HCT116 (cell line): ENCODE measurements around the gene TMEM185B. TPM values are rescaled to one million over a fixed set of nuclear protein-coding genes. Genes with fewer than 3 reads are reported as not detected.

Source experiments
- ATAC-seq: fragments of 200-7000 bp; cut with Tn5 transposase; 2 replicates; pipeline ENCODE4 v1.9.1; 2020; ENCODE audit warnings: mild to moderate bottlenecking, moderate library complexity
- BruUV-seq: library from RNA; stranded (reverse); fragments of 400-500 nt; replicated peaks from 2 replicates; lab custom pipeline; 2021; lab: Mats Ljungman, UMichigan
- CTCF ChIA-PET: fragments of 300-600 bp; sonication (Branson Sonifier 250); formaldehyde crosslinking; loops from one replicate; lab custom pipeline; 2021; ENCODE audit warnings: antibody characterized with exemption; lab: Charles Lee
- POLR2A ChIA-PET: fragments of 300-600, 350-600 bp; sonication (Branson Sonifier 250); formaldehyde crosslinking; loops from one replicate; lab custom pipeline; 2021; ENCODE audit warnings: antibody characterized with exemption; lab: Charles Lee
- RAD21 ChIA-PET, 2 experiments: fragments of 300-600 bp; sonication (Branson Sonifier 250); formaldehyde crosslinking; loops; one replicate each; lab custom pipeline; 2023; ENCODE audit warnings: low total read pairs in 2 of 2; ENCODE audit not compliant: uncharacterized antibody in 2 of 2, unreplicated experiment in 2 of 2, low non-redundant PET in 1 of 2; lab: Charles Lee
- DNase-seq: peaks from one replicate; pipeline ENCODE4 v3.0.0-alpha.2; 2010; ENCODE audit warnings: low read depth, low spot score
- H2AFZ ChIP-seq: fragments of 200-600 bp; shearing (Covaris generic), sonication (generic); 2 replicates; pipeline ENCODE4 v1.6.1; 2017; ENCODE audit warnings: low read depth, mixed run types, mixed read lengths, antibody characterized with exemption, low read length; ENCODE audit not compliant: poor library complexity, severe bottlenecking
- H3K27ac ChIP-seq: 2 replicates; pipeline ENCODE4 v1.5.1; 2012; ENCODE audit warnings: low read depth, low read length
- H3K27me3 ChIP-seq: fragments of 200-600 bp; sonication (generic); 2 replicates; pipeline ENCODE4 v1.6.1; 2016; ENCODE audit warnings: mixed run types, low read length, mixed read lengths; ENCODE audit not compliant: insufficient read depth
- H3K36me3 ChIP-seq, 2 experiments: fragments of 200-500 bp in 1 of 2; fragments of 200-600 bp in 1 of 2; sonication (Bioruptor generic) in 1 of 2; sonication (generic) in 1 of 2; 2 replicates each; pipeline versions ENCODE4 v1.5.1 to v1.6.1; 2014 to 2016; ENCODE audit warnings: low read length in 2 of 2, inconsistent platforms in 1 of 2, mixed read lengths in 1 of 2, mixed run types in 1 of 2; ENCODE audit not compliant: insufficient read depth in 2 of 2, control insufficient read depth in 1 of 2
- H3K4me1 ChIP-seq, 2 experiments: fragments of 200-600 bp in 1 of 2; sonication (generic) in 1 of 2; 2 replicates each; pipeline versions ENCODE4 v1.5.1 to v1.6.1; 2012 to 2017; ENCODE audit warnings: low read length in 2 of 2, inconsistent platforms in 1 of 2, mild to moderate bottlenecking in 1 of 2, mixed read lengths in 1 of 2, mixed run types in 1 of 2, moderate library complexity in 1 of 2; ENCODE audit not compliant: insufficient read depth in 2 of 2, control insufficient read depth in 1 of 2
- H3K4me2 ChIP-seq: fragments of 200-600 bp; sonication (generic); 2 replicates; pipeline ENCODE4 v1.6.1; 2017; ENCODE audit warnings: mixed run types, low read length, mixed read lengths
- H3K4me3 ChIP-seq, 2 experiments: fragments of 200-600 bp in 1 of 2; sonication (generic) in 1 of 2; replicated peaks in 1 of 2; 2 replicates each; pipeline ENCODE4 v1.5.1; 2011 to 2016; ENCODE audit warnings: low read length in 2 of 2, control low read depth in 1 of 2, low read depth in 1 of 2, mild to moderate bottlenecking in 1 of 2, mixed read lengths in 1 of 2, mixed run types in 1 of 2
- H3K79me2 ChIP-seq: fragments of 200-600 bp; sonication (generic); 2 replicates; pipeline ENCODE4 v1.6.1; 2017; ENCODE audit warnings: mild to moderate bottlenecking, mixed run types, low read length, moderate library complexity, mixed read lengths; ENCODE audit not compliant: insufficient read depth
- H3K9ac ChIP-seq: fragments of 200-600 bp; sonication (generic); 2 replicates; pipeline ENCODE4 v1.6.1; 2016; ENCODE audit warnings: low read length, mixed read lengths
- H3K9me2 ChIP-seq: fragments of 200-600 bp; sonication (generic), shearing (Covaris generic); 2 replicates; pipeline ENCODE4 v1.6.1; 2017; ENCODE audit warnings: mixed run types, mild to moderate bottlenecking, moderate library complexity; ENCODE audit not compliant: insufficient read depth
- H3K9me3 ChIP-seq, 2 experiments: fragments of 200-500 bp in 1 of 2; fragments of 200-600 bp in 1 of 2; sonication (Bioruptor generic) in 1 of 2; sonication (generic) in 1 of 2; 2 replicates each; pipeline ENCODE4 v1.6.1; 2014 to 2017; ENCODE audit warnings: low read length in 2 of 2, mixed read lengths in 2 of 2, inconsistent platforms in 1 of 2, low read depth in 1 of 2, mild to moderate bottlenecking in 1 of 2, mixed run types in 1 of 2, moderate library complexity in 1 of 2; ENCODE audit not compliant: control insufficient read depth in 1 of 2, insufficient read depth in 1 of 2
- H4K20me1 ChIP-seq: fragments of 200-600 bp; sonication (generic), shearing (Covaris generic); 2 replicates; pipeline ENCODE4 v1.6.1; 2017; ENCODE audit warnings: mixed run types, mild to moderate bottlenecking, moderate library complexity; ENCODE audit not compliant: insufficient read depth
- ATF3 ChIP-seq: IDR thresholded peaks from 2 replicates; pipeline ENCODE4 v1.6.1; 2012
- CBX3 ChIP-seq: IDR thresholded peaks from 2 replicates; pipeline ENCODE4 v1.6.1; 2012; ENCODE audit warnings: low read depth
- CEBPB ChIP-seq: IDR thresholded peaks from 2 replicates; pipeline ENCODE4 v1.6.1; 2012; ENCODE audit warnings: low read depth
- ELF1 ChIP-seq: IDR thresholded peaks from 2 replicates; pipeline ENCODE4 v1.6.1; 2012; ENCODE audit warnings: low read depth, borderline replicate concordance
- MAX ChIP-seq: IDR thresholded peaks from 2 replicates; pipeline ENCODE4 v1.6.1; 2012
- POLR2A ChIP-seq: IDR thresholded peaks from 2 replicates; pipeline ENCODE4 v1.7.0; 2011; ENCODE audit warnings: borderline replicate concordance; ENCODE audit not compliant: insufficient read depth, insufficient read length; ENCODE audit errors: extremely low read depth
- POLR2AphosphoS5 ChIP-seq: IDR thresholded peaks from 2 replicates; pipeline ENCODE4 v1.6.1; 2011; ENCODE audit warnings: mild to moderate bottlenecking, low read depth, low read length, moderate library complexity
- RAD21 ChIP-seq: IDR thresholded peaks from 2 replicates; pipeline ENCODE4 v1.6.1; 2012; ENCODE audit warnings: low read depth, mild to moderate bottlenecking
- SIN3A ChIP-seq: IDR thresholded peaks from 2 replicates; pipeline ENCODE4 v1.6.1; 2012; ENCODE audit warnings: low read depth
- SP1 ChIP-seq: IDR thresholded peaks from 2 replicates; pipeline ENCODE4 v1.6.1; 2012; ENCODE audit warnings: low read depth
- SRF ChIP-seq: IDR thresholded peaks from 2 replicates; pipeline ENCODE4 v1.6.1; 2012; ENCODE audit warnings: low read depth
- ZBTB33 ChIP-seq: IDR thresholded peaks from 2 replicates; pipeline ENCODE4 v1.6.1; 2011; ENCODE audit warnings: mild to moderate bottlenecking, low read length, moderate library complexity; ENCODE audit not compliant: insufficient replicate concordance; ENCODE audit errors: extremely low read depth
- ZFX ChIP-seq: fragments of 450-650 bp; IDR thresholded peaks from 2 replicates; pipeline ENCODE4 v1.6.1; 2017
- intact Hi-C: fragments of 100-400 bp; cut with micrococcal nuclease; formaldehyde crosslinking; loops from 2 replicates; pipeline ENCODE4 v1.10.0; 2022
- total RNA-seq: library from RNA; stranded (reverse); gene quantifications from one replicate; pipeline ENCODE4 v1.2.1, GENCODE V29; 2021; ENCODE audit not compliant: unreplicated experiment

The TMEM185B gene
- total RNA-seq, 1 experiment from 2014 or later: 27.1 TPM

GRCh38 chr2:120192280-120192679, 30.9 kb downstream of the TMEM185B start:
- Histone ChIP-seq H3K4me3 (no peak overlapping the region), H2AFZ (no peak overlapping the region), H3K4me2 (no peak overlapping the region), H3K79me2 (peaks cover 62% of the 10 kb centered on the region), H3K36me3 (no peaks in the 10 kb centered on the region), H3K27ac (no peak overlapping the region), H3K4me1 (peaks cover 0 to 9% of the 10 kb centered on the region in 2 experiments; a peak in 3 of 4 replicates), H4K20me1 (no peaks in the 10 kb centered on the region), H3K9me3 (0 out of 4 replicates have a peak, but pooled peaks cover 0 to 4% of the 10 kb centered on the region in 2 experiments), H3K27me3 (no peaks in the 10 kb centered on the region), H3K9me2 (no peaks in the 10 kb centered on the region), H3K9ac (no peak overlapping the region)
- TF ChIP-seq SIN3A: no peak
- no peak for TF ChIP-seq RAD21
- no peak for TF ChIP-seq SP1
- no peak for TF ChIP-seq ZBTB33
- no peak for TF ChIP-seq POLR2A
- no peak for TF ChIP-seq ELF1
- no peak for TF ChIP-seq CBX3
- TF ChIP-seq ZFX: no peak
- no peak for TF ChIP-seq ATF3
- BruUV-seq: no TSS peak
- POLR2A ChIA-PET: no interaction called here
- DNase-seq: no peak
- CTCF ChIA-PET: no interaction called here
- ATAC-seq: no peak
- RAD21 ChIA-PET: no interaction called here
- intact Hi-C loops: no loop called here

GRCh38 chr2:120189189-120189588, 34.0 kb downstream of the TMEM185B start:
- ATAC-seq (no peak), DNase-seq (no peak)
- Histone ChIP-seq H2AFZ (no peak overlapping the region), H3K36me3 (no peaks in the 10 kb centered on the region), H3K4me2 (no peak overlapping the region), H3K4me3 (no peak overlapping the region), H3K27me3 (no peaks in the 10 kb centered on the region), H4K20me1 (no peaks in the 10 kb centered on the region), H3K27ac (no peak overlapping the region), H3K9me3 (0 out of 4 replicates have a peak, but pooled peaks cover 0 to 4% of the 10 kb centered on the region in 2 experiments), H3K4me1 (no peaks in the 10 kb centered on the region), H3K9ac (no peak overlapping the region), H3K9me2 (no peaks in the 10 kb centered on the region), H3K79me2 (peaks cover 52% of the 10 kb centered on the region)
- ChIA-PET POLR2A (no interaction called here), CTCF (no interaction called here), RAD21 (no interaction called here)
- intact Hi-C loops: no loop called here
- TF ChIP-seq POLR2AphosphoS5 (no peak), MAX (no peak), SRF (no peak), CEBPB (no peak)
- no TSS peak for BruUV-seq
